GM23338 (cell line): ENCODE measurements around the gene TNNT3. TPM values are rescaled to one million over a fixed set of nuclear protein-coding genes. Genes with fewer than 3 reads are reported as not detected.
A peak's percentile ranks its signal among the peaks of the same experiment; 100 is the strongest.

ENCODE experiments used
- ATAC-seq: fragments of 200-7000 bp; cut with Tn5 transposase; 3 replicates; pipeline ENCODE4 v1.9.1; 2020
- DNase-seq: peaks from one replicate; pipeline ENCODE4 v3.0.0-alpha.2; 2015; ENCODE audit warnings: low spot score
- H2AFZ ChIP-seq: fragments of 200-600 bp; sonication (generic); 2 replicates; pipeline ENCODE4 v1.8.0; 2016; ENCODE audit warnings: antibody characterized with exemption, mild to moderate bottlenecking, moderate library complexity
- H3F3A ChIP-seq: fragments of 200-600 bp; sonication (generic); replicated peaks from 2 replicates; pipeline ENCODE4 v1.8.0; 2017; ENCODE audit warnings: antibody characterized with exemption, mixed run types, low read depth
- H3K27ac ChIP-seq: fragments of 200-600 bp; sonication (generic); 2 replicates; pipeline ENCODE4 v1.6.1; 2016; ENCODE audit warnings: low read depth
- H3K27me3 ChIP-seq: fragments of 200-600 bp; sonication (generic); 2 replicates; pipeline ENCODE4 v1.8.0; 2016; ENCODE audit warnings: mild to moderate bottlenecking, mixed run types, moderate library complexity; ENCODE audit not compliant: insufficient read depth
- H3K36me3 ChIP-seq: fragments of 200-600 bp; sonication (generic); 2 replicates; pipeline ENCODE4 v1.8.0; 2016; ENCODE audit warnings: mild to moderate bottlenecking; ENCODE audit not compliant: insufficient read depth
- H3K4me1 ChIP-seq: fragments of 200-600 bp; sonication (generic); 2 replicates; pipeline ENCODE4 v1.8.0; 2016; ENCODE audit warnings: mild to moderate bottlenecking, moderate library complexity; ENCODE audit not compliant: insufficient read depth
- H3K4me2 ChIP-seq: fragments of 200-600 bp; sonication (generic); 2 replicates; pipeline ENCODE4 v1.7.1; 2017; ENCODE audit warnings: mixed run types
- H3K4me3 ChIP-seq: fragments of 200-600 bp; sonication (generic); 2 replicates; pipeline ENCODE4 v1.6.1; 2016; ENCODE audit warnings: mixed run types
- H3K79me2 ChIP-seq: fragments of 200-600 bp; sonication (generic); replicated peaks from 2 replicates; pipeline ENCODE4 v1.8.0; 2017; ENCODE audit warnings: mild to moderate bottlenecking; ENCODE audit not compliant: insufficient read depth
- H3K9me2 ChIP-seq: fragments of 200-600 bp; sonication (generic); 2 replicates; pipeline ENCODE4 v1.8.0; 2017; ENCODE audit not compliant: insufficient read depth
- H4K20me1 ChIP-seq: fragments of 200-600 bp; sonication (generic); replicated peaks from 2 replicates; pipeline ENCODE4 v1.8.0; 2017; ENCODE audit warnings: mild to moderate bottlenecking; ENCODE audit not compliant: insufficient read depth
- H3K27ac Mint-ChIP-seq: 2 replicates; pipeline ENCODE4 v1.8.0; 2020; ENCODE audit warnings: inconsistent platforms, mild to moderate bottlenecking, moderate library complexity, mixed read lengths
- H3K27me3 Mint-ChIP-seq: 3 replicates; pipeline ENCODE4 v1.8.0; 2022; ENCODE audit warnings: low read depth, mild to moderate bottlenecking, moderate library complexity, mixed read lengths, inconsistent platforms; ENCODE audit not compliant: insufficient read depth, poor library complexity
- H3K36me3 Mint-ChIP-seq: 3 replicates; pipeline ENCODE4 v1.8.0; 2021; ENCODE audit warnings: low read depth, mild to moderate bottlenecking, inconsistent platforms, moderate library complexity, mixed read lengths
- H3K4me1 Mint-ChIP-seq: 3 replicates; pipeline ENCODE4 v1.8.0; 2020; ENCODE audit warnings: mild to moderate bottlenecking, inconsistent platforms, mixed read lengths
- H3K4me3 Mint-ChIP-seq: 3 replicates; pipeline ENCODE4 v1.8.0; 2021; ENCODE audit warnings: moderate library complexity, mild to moderate bottlenecking, inconsistent platforms, mixed read lengths
- H3K9me3 Mint-ChIP-seq: 3 replicates; pipeline ENCODE4 v1.8.0; 2020; ENCODE audit warnings: moderate library complexity, mild to moderate bottlenecking, inconsistent platforms, mixed read lengths
- CREB1 ChIP-seq: fragments of 250-450 bp; sonication (Bioruptor Pico); IDR thresholded peaks from 2 replicates; pipeline ENCODE4 v1.5.0; 2020; ENCODE audit warnings: low read depth, mild to moderate bottlenecking, moderate library complexity
- ETS1 ChIP-seq: IDR thresholded peaks from 2 replicates; pipeline ENCODE4 v1.6.1; 2016; ENCODE audit warnings: antibody characterized with exemption
- EZH2 ChIP-seq: fragments of 200-600 bp; sonication (generic); IDR thresholded peaks from one replicate; pipeline ENCODE4 v1.8.0; 2017; ENCODE audit warnings: antibody characterized with exemption, mild to moderate bottlenecking, low read depth; ENCODE audit not compliant: unreplicated experiment
- EZH2phosphoT487 ChIP-seq: fragments of 200-600 bp; sonication (generic); IDR thresholded peaks from one replicate; pipeline ENCODE4 v1.8.1; 2018; ENCODE audit warnings: antibody characterized with exemption; ENCODE audit not compliant: unreplicated experiment
- JUNB ChIP-seq: IDR thresholded peaks from one replicate; pipeline ENCODE4 v1.6.1; 2016; ENCODE audit warnings: antibody characterized with exemption; ENCODE audit not compliant: unreplicated experiment
- NANOG ChIP-seq: IDR thresholded peaks from 2 replicates; pipeline ENCODE4 v1.6.1; 2016; ENCODE audit warnings: antibody characterized with exemption, borderline replicate concordance
- POLR2AphosphoS5 ChIP-seq: IDR thresholded peaks from 2 replicates; pipeline ENCODE4 v1.6.1; 2016; ENCODE audit warnings: antibody characterized with exemption, low read depth
- REST ChIP-seq: IDR thresholded peaks from one replicate; pipeline ENCODE4 v1.6.1; 2018; ENCODE audit warnings: antibody characterized with exemption; ENCODE audit not compliant: unreplicated experiment
- STAT1 ChIP-seq: IDR thresholded peaks from one replicate; pipeline ENCODE4 v1.6.1; 2016; ENCODE audit warnings: antibody characterized with exemption; ENCODE audit not compliant: unreplicated experiment
- ZNF114 ChIP-seq: fragments of 250-450 bp; sonication (Bioruptor Pico); IDR thresholded peaks from 2 replicates; pipeline ENCODE4 v1.5.0; 2020; ENCODE audit warnings: mild to moderate bottlenecking, moderate library complexity
- ZNF462 ChIP-seq: fragments of 250-450 bp; sonication (Bioruptor Pico); IDR thresholded peaks from 2 replicates; pipeline ENCODE4 v1.5.0; 2020; ENCODE audit warnings: mild to moderate bottlenecking, moderate library complexity
- polyA plus RNA-seq: library from polyadenylated mRNA; unstranded; fragments of >200 nt; fragmentation: Nextera tagmentation; extraction: Ambion mirVana; gene quantifications from 2 replicates; pipeline ENCODE4 v1.2.1, GENCODE V29; 2016
- total RNA-seq: library from RNA; depleted of rRNA; stranded (reverse); fragments of >200 nt; shearing (Covaris generic); gene quantifications from 2 replicates; pipeline ENCODE4 v1.2.3, GENCODE V29; 2014

TNNT3 gene
- total and polyA plus RNA-seq, 2 experiments from 2014 or later, result not detected

- no peak for TF ChIP-seq REST
- no peak for TF ChIP-seq CREB1
- no peak for TF ChIP-seq STAT1
- TF ChIP-seq NANOG, result no peak
- no peak for TF ChIP-seq JUNB
- TF ChIP-seq EZH2, result no peak
- no peak for TF ChIP-seq ETS1
- no peak for TF ChIP-seq ZNF114 (CRISPR knock-in tag)
- no peak for TF ChIP-seq POLR2AphosphoS5
Measured at GRCh38 chr11:1906181-1906580, 13.3 kb upstream of the TNNT3 start (continued).

- DNase-seq (peak; percentile 28), ATAC-seq (peak; percentile 67)
- Histone ChIP-seq H3K36me3 (no peaks in the 10 kb centered on the region), H3K9me2 (no peaks in the 10 kb centered on the region), H3K27me3 (no peaks in the 10 kb centered on the region), H4K20me1 (no peaks in the 10 kb centered on the region), H3K4me1 (peaks cover 27% of the 10 kb centered on the region; the same call in 1 of the 2 replicates), H3K27ac (peak overlapping the region; percentile 69), H3K4me3 (no peak overlapping the region), H3K79me2 (no peaks in the 10 kb centered on the region), H3F3A (no peaks in the 10 kb centered on the region), H3K4me2 (peak overlapping the region; percentile 24; the same call in 1 of the 2 replicates), H2AFZ (peak overlapping the region; percentile 94)
- H3K27ac Mint-ChIP-seq, result no peak overlapping the region
- no peaks in the 10 kb centered on the region for H3K36me3 Mint-ChIP-seq
- H3K4me1 Mint-ChIP-seq, result peaks cover 19% of the 10 kb centered on the region
- H3K27me3 Mint-ChIP-seq, result peaks cover 3% of the 10 kb centered on the region
- no peak overlapping the region for H3K4me3 Mint-ChIP-seq
- no peaks in the 10 kb centered on the region for H3K9me3 Mint-ChIP-seq
- TF ChIP-seq STAT1 (no peak), ZNF462 (CRISPR knock-in tag) (no peak), POLR2AphosphoS5 (no peak), CREB1 (no peak), JUNB (no peak), EZH2phosphoT487 (no peak)
Measured at GRCh38 chr11:1906611-1907423, 12.7 kb upstream of the TNNT3 start.
